H1 (cell line): ENCODE data around the gene OGFOD3. TPM values are rescaled to one million over a fixed set of nuclear protein-coding genes. Genes with fewer than 3 reads are reported as not detected.

ENCODE experiments used
- CTCF ChIA-PET: fragments of 300-600 bp; sonication (Branson Sonifier 250); formaldehyde crosslinking; loops from one replicate; lab custom pipeline; 2021; ENCODE audit not compliant: partially characterized antibody; lab: Charles Lee
- POLR2A ChIA-PET: fragments of 300-600 bp; sonication (Branson Sonifier 250); formaldehyde crosslinking; loops from one replicate; lab custom pipeline; 2021; ENCODE audit warnings: inconsistent platforms; ENCODE audit not compliant: partially characterized antibody; lab: Charles Lee
- DNase-seq, 2 experiments: peaks; one replicate each; pipeline versions ENCODE4 v3.0.0 to v3.0.0-alpha.2; 2010 to 2022; ENCODE audit warnings: low spot score in 2 of 2, low read depth in 1 of 2, mixed read lengths in 1 of 2
- FAIRE-seq: peaks from 2 replicates; lab custom pipeline; 2011; peaks lifted over from hg19 to GRCh38; lab: Jason Lieb, UNC
- H2AFZ ChIP-seq: 2 replicates; pipeline ENCODE4 v1.8.1; 2012; ENCODE audit warnings: low read length, inconsistent platforms
- H2AK5ac ChIP-seq: 2 replicates; pipeline ENCODE4 v1.6.1; 2013; ENCODE audit warnings: low read depth, low read length
- H2BK120ac ChIP-seq: replicated peaks from 2 replicates; pipeline ENCODE3; 2013; ENCODE audit warnings: low read depth, low read length, inconsistent platforms
- H2BK12ac ChIP-seq: 2 replicates; pipeline ENCODE4 v1.6.1; 2013; ENCODE audit warnings: low read depth, low read length
- H2BK15ac ChIP-seq: 2 replicates; pipeline ENCODE4 v1.6.1; 2013; ENCODE audit warnings: low read length
- H2BK20ac ChIP-seq: 2 replicates; pipeline ENCODE4 v1.6.1; 2013; ENCODE audit warnings: low read length
- H2BK5ac ChIP-seq: 2 replicates; pipeline ENCODE4 v1.6.1; 2013; ENCODE audit warnings: low read depth, low read length
- H3K14ac ChIP-seq: 2 replicates; pipeline ENCODE4 v1.6.1; 2013; ENCODE audit warnings: inconsistent platforms; ENCODE audit not compliant: insufficient read length
- H3K18ac ChIP-seq: 2 replicates; pipeline ENCODE4 v1.6.1; 2013; ENCODE audit warnings: low read length; ENCODE audit errors: extremely low read depth
- H3K23ac ChIP-seq: 2 replicates; pipeline ENCODE4 v1.6.1; 2013; ENCODE audit warnings: inconsistent platforms; ENCODE audit not compliant: insufficient read length
- H3K23me2 ChIP-seq: 2 replicates; pipeline ENCODE4 v1.6.1; 2013; ENCODE audit warnings: low read depth, low read length
- H3K27ac ChIP-seq: 2 replicates; pipeline ENCODE4 v1.6.1; 2011; ENCODE audit warnings: low read depth, low read length, inconsistent platforms
- H3K27me3 ChIP-seq, 4 experiments: replicated peaks in 1 of 4; 1 replicate in 1 of 4; 2 replicates in 3 of 4; pipeline versions ENCODE4 v1.6.1 to v1.8.1; 2011 to 2013; ENCODE audit warnings: low read length in 3 of 4, mild to moderate bottlenecking in 3 of 4, inconsistent platforms in 2 of 4, mixed read lengths in 2 of 4, moderate library complexity in 1 of 4; ENCODE audit not compliant: control insufficient read depth in 3 of 4, insufficient read depth in 3 of 4; ENCODE audit errors: extremely low read depth in 1 of 4
- H3K36me3 ChIP-seq, 4 experiments: 2 replicates each; pipeline versions ENCODE4 v1.6.1 to v1.8.1; 2011 to 2013; ENCODE audit warnings: mild to moderate bottlenecking in 4 of 4, low read length in 3 of 4, moderate library complexity in 2 of 4, control low read depth in 1 of 4, inconsistent platforms in 1 of 4; ENCODE audit not compliant: insufficient read depth in 4 of 4, control insufficient read depth in 2 of 4
- H3K4ac ChIP-seq: replicated peaks from 2 replicates; pipeline ENCODE3; 2013; ENCODE audit warnings: low read length, low read depth, mixed read lengths, inconsistent platforms; ENCODE audit not compliant: insufficient read length
- H3K4me1 ChIP-seq, 4 experiments: replicated peaks in 1 of 4; 1 replicate in 1 of 4; 2 replicates in 3 of 4; pipeline versions ENCODE4 v1.6.1 to v1.8.1; 2011 to 2013; ENCODE audit warnings: low read length in 3 of 4, inconsistent platforms in 2 of 4, mixed read lengths in 1 of 4; ENCODE audit not compliant: insufficient read depth in 4 of 4, control insufficient read depth in 3 of 4
- H3K4me2 ChIP-seq, 2 experiments: 2 replicates each; pipeline versions ENCODE4 v1.6.1 to v1.8.1; 2011 to 2013; ENCODE audit warnings: low read depth in 2 of 2, low read length in 2 of 2, control low read depth in 1 of 2, inconsistent platforms in 1 of 2, mild to moderate bottlenecking in 1 of 2; ENCODE audit not compliant: insufficient read depth in 1 of 2
- H3K4me3 ChIP-seq, 4 experiments: fragments of 200-600, 300-600 bp in 1 of 4; sonication (generic), shearing (Covaris generic), sonication (Bioruptor Twin) in 1 of 4; 2 replicates each; pipeline versions ENCODE4 v1.5.1 to v1.8.1; 2011 to 2016; ENCODE audit warnings: low read length in 4 of 4, low read depth in 3 of 4, control low read depth in 2 of 4, inconsistent platforms in 2 of 4, mild to moderate bottlenecking in 2 of 4, mixed read lengths in 1 of 4, moderate library complexity in 1 of 4; ENCODE audit not compliant: insufficient read depth in 2 of 4; ENCODE audit errors: extremely low read depth in 1 of 4
- H3K56ac ChIP-seq: replicated peaks from 2 replicates; pipeline ENCODE3; 2013; ENCODE audit warnings: low read depth, mild to moderate bottlenecking, mixed read lengths, low read length, inconsistent platforms; ENCODE audit not compliant: insufficient read length
- H3K79me1 ChIP-seq: 2 replicates; pipeline ENCODE4 v1.6.1; 2013; ENCODE audit warnings: low read depth, low read length, control low read depth
- H3K79me2 ChIP-seq, 2 experiments: 2 replicates each; pipeline versions ENCODE4 v1.6.1 to v1.8.1; 2012 to 2013; ENCODE audit warnings: low read length in 2 of 2, mild to moderate bottlenecking in 2 of 2, inconsistent platforms in 1 of 2; ENCODE audit not compliant: insufficient read depth in 2 of 2, control insufficient read depth in 1 of 2
- H3K9ac ChIP-seq, 4 experiments: replicated peaks in 1 of 4; 1 replicate in 1 of 4; 2 replicates in 3 of 4; pipeline versions ENCODE4 v1.6.1 to v1.8.1; 2011 to 2013; ENCODE audit warnings: low read depth in 3 of 4, low read length in 3 of 4, control low read depth in 2 of 4, mild to moderate bottlenecking in 2 of 4, moderate library complexity in 2 of 4, inconsistent platforms in 1 of 4; ENCODE audit errors: extremely low read depth in 1 of 4
- H3K9me3 ChIP-seq, 2 experiments: 2 replicates each; pipeline versions ENCODE4 v1.6.1 to v1.8.1; 2012 to 2013; ENCODE audit warnings: mild to moderate bottlenecking in 2 of 2, moderate library complexity in 2 of 2, control low read depth in 1 of 2, inconsistent platforms in 1 of 2, low read depth in 1 of 2, low read length in 1 of 2, mixed read lengths in 1 of 2; ENCODE audit not compliant: insufficient read depth in 2 of 2
- H4K20me1 ChIP-seq, 2 experiments: replicated peaks in 1 of 2; 2 replicates each; pipeline versions ENCODE3 to v1.8.1; 2011 to 2013; ENCODE audit warnings: inconsistent platforms in 2 of 2, low read length in 2 of 2, mild to moderate bottlenecking in 1 of 2; ENCODE audit not compliant: insufficient read depth in 2 of 2, control insufficient read depth in 1 of 2
- H4K5ac ChIP-seq: 2 replicates; pipeline ENCODE4 v1.6.1; 2013; ENCODE audit warnings: low read length, low read depth, mixed read lengths, inconsistent platforms; ENCODE audit not compliant: insufficient read length
- H4K8ac ChIP-seq: 2 replicates; pipeline ENCODE4 v1.8.0; 2013; ENCODE audit warnings: mild to moderate bottlenecking, moderate library complexity, low read length, inconsistent platforms; ENCODE audit not compliant: insufficient read depth; ENCODE audit errors: extremely low read depth
- H4K91ac ChIP-seq: replicated peaks from 2 replicates; pipeline ENCODE3; 2013; ENCODE audit warnings: low read length, mixed read lengths, inconsistent platforms; ENCODE audit not compliant: insufficient read length
- POLR2A ChIP-seq, 2 experiments: IDR thresholded peaks; 1 replicate in 1 of 2; 2 replicates in 1 of 2; pipeline ENCODE4 v1.6.1; 2011; ENCODE audit warnings: low read depth in 2 of 2, low read length in 2 of 2, mild to moderate bottlenecking in 2 of 2; ENCODE audit errors: control extremely low read depth in 1 of 2
- SIRT6 ChIP-seq: IDR thresholded peaks from one replicate; pipeline ENCODE4 v1.7.1; 2012; ENCODE audit warnings: low read length, inconsistent platforms
- SP1 ChIP-seq: IDR thresholded peaks from 2 replicates; pipeline ENCODE4 v1.6.1; 2011; ENCODE audit warnings: low read depth, low read length
- WGBS, 2 experiments: shearing (Covaris generic) in 1 of 2; methylation state at CpG; one replicate each; pipeline versions ENCODE4 v1.1.6 to v1.1.7; 2013 to 2015; ENCODE audit warnings: low lambda C conversion rate in 2 of 2, mixed read lengths in 2 of 2, inconsistent platforms in 1 of 2, low coverage in 1 of 2, missing lambda C conversion rate in 1 of 2; ENCODE audit not compliant: insufficient replicate concordance in 2 of 2, insufficient coverage in 1 of 2, insufficient read length in 1 of 2; ENCODE audit errors: extremely low coverage in 1 of 2, missing lambda C conversion rate in 1 of 2; 5-methylcytosine and 5-hydroxymethylcytosine counted together
- polyA plus RNA-seq, 7 experiments: library from polyadenylated mRNA; depleted of rRNA in 3 of 7; stranded (reverse) in 5 of 7; unstranded in 2 of 7; fragments of >200 nt in 5 of 7; fragments of 200-250 nt in 2 of 7; gene quantifications; 1 replicate in 5 of 7; 2 replicates in 1 of 7; 4 replicates in 1 of 7; pipeline versions ENCODE4 v1.2.1 to v1.2.3, GENCODE V29; 2011 to 2013; ENCODE audit warnings: missing spikeins in 2 of 7, mixed read lengths in 2 of 7
- total RNA-seq: library from RNA; stranded (reverse); fragmentation: NEBNext Ultra II Directional; extraction: Animal tissue kit (Norgen Biotek cat#: 25700); gene quantifications from 2 replicates; pipeline ENCODE4 v1.2.1, GENCODE V29; 2021

OGFOD3 gene
- total and polyA plus RNA-seq, 2 of the 8 experiments (the other 6 are each of a cell fraction or from before 2014, with no cell fraction given): 21.1 to 21.8 TPM

DNA sequence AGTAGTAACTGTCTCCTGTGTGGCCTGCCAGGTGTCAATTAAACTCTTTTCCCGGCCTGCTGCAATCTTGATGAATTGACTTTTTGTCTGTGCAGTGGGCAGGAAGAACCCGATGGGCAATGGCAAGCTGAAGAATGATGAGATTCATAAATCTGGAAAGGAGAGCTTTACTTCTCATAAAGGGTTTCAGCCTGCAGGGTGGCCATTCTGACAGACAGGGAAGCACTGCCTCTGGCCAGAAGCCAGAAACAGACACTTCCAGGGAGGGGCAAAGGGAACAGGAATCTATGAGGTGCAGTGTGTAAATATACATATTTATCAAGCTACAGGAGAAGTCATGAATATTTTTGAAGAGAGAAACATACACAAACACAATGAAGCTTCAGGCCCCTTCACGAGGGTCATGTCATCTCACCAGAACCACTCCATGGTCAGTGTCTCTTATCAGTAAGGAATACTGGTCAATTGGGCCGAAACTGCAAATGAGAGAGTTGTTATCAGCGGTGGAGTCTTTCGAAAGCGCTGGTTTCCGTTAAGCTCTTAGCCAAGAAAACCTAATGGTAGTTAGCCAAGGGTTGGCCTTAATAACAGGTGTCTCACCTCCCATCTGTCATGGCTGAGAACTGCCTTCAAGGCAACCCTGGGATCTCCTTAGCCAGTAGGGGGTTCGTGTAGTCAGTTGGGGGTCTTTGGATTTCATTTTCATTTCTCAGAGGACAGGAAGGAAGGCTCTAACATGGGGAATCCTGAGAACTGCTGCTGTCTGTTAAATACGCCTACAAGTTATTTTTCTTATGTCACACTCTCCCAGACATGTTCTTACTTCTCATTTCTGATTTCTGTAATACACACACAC lies 38.9 kb upstream of the OGFOD3 start:
- H3K4me3 ChIP-seq: peak overlapping the region; percentile 77 to 86 (median 81); a peak in 7 of 8 replicates
- H3K4ac ChIP-seq: no peak overlapping the region
- peaks cover 3 to 11% (median 5%) of the 10 kb centered on the region in 4 experiments; a peak in 5 of 8 replicates for H3K36me3 ChIP-seq
- H2BK5ac ChIP-seq: no peak overlapping the region
- H3K27ac ChIP-seq: no peak overlapping the region
- peaks cover 2 to 10% of the 10 kb centered on the region in 2 experiments; a peak in 3 of 4 replicates for H3K9me3 ChIP-seq
- TF ChIP-seq POLR2A (IDR thresholded peaks at IDR 0.05; ENCODE audit: control extremely low read depth in 1 of 2, low read depth in 2 of 2, low read length in 2 of 2): no peak
- TF ChIP-seq SP1: no peak
- no peak for TF ChIP-seq SIRT6
- CTCF ChIA-PET: interaction anchor here (0.6 to 1.2 kb wide), 5 partner anchors 26 to 321 kb away, joined by 3 to 4 read pairs (median 3); no protein-coding TSS in a partner anchor
- no peak overlapping the region for H3K18ac ChIP-seq
- H3K14ac ChIP-seq: no peak overlapping the region
- H2BK12ac ChIP-seq: no peak overlapping the region
- no peak overlapping the region for H4K8ac ChIP-seq
- H3K4me1 ChIP-seq: peaks cover 0 to 8% (median 3%) of the 10 kb centered on the region in 4 experiments; a peak in 4 of 7 replicates
- H3K23ac ChIP-seq: no peak overlapping the region
- 0 out of 2 replicates have a peak, but pooled peaks cover 3% of the 10 kb centered on the region for H3K79me1 ChIP-seq
- H3K9ac ChIP-seq: no peak overlapping the region
- no peak overlapping the region for H4K5ac ChIP-seq
- peaks cover 3 to 7% of the 10 kb centered on the region in 2 experiments for H4K20me1 ChIP-seq
- no peak overlapping the region for H2AK5ac ChIP-seq
- no peak overlapping the region for H2BK15ac ChIP-seq
- H3K23me2 ChIP-seq: peaks cover 2% of the 10 kb centered on the region; the same call in 1 of the 2 replicates
- H2BK120ac ChIP-seq: no peak overlapping the region
- H3K4me2 ChIP-seq: peak overlapping the region; percentile 86 to 99
- peaks cover 0 to 3% of the 10 kb centered on the region in 2 experiments; a peak in 1 of 4 replicates for H3K79me2 ChIP-seq
- 71% methylated on average over 10 of the region's 10 CpGs; no CpG with 5 or more reads in 1 of the 2 experiments for WGBS, 2 experiments
- H2AFZ ChIP-seq: no peak overlapping the region
- DNase-seq (no peak), FAIRE-seq (no peak)
- no peak overlapping the region for H4K91ac ChIP-seq
- H3K56ac ChIP-seq: no peak overlapping the region
- H2BK20ac ChIP-seq: no peak overlapping the region
- H3K27me3 ChIP-seq: no peaks in the 10 kb centered on the region
- POLR2A ChIA-PET: interaction anchor here (0.7 to 1.8 kb wide), 4 partner anchors 8 to 40 kb away, joined by 3 to 5 read pairs (median 4); no protein-coding TSS in a partner anchor
